A673 (cell line): ENCODE results near the gene CST1.

Source experiments
- EZH2 ChIP-seq: fragments of 200-600 bp; sonication (generic); IDR thresholded peaks from 2 replicates; pipeline ENCODE4 v1.6.1; 2017; ENCODE audit warnings: borderline replicate concordance, low read depth, mild to moderate bottlenecking, mixed read lengths, antibody characterized with exemption, low read length; ENCODE audit not compliant: poor library complexity, severe bottlenecking
- TF ChIP-seq, protein P1 (sequence below): fragments of 300-800, 200-600 bp; sonication (generic); conservative IDR thresholded peaks from 2 replicates; pipeline ENCODE4 v1.5.1; 2017; ENCODE audit warnings: low read depth, mild to moderate bottlenecking, antibody characterized with exemption, low read length, moderate library complexity, mixed read lengths

DNA sequence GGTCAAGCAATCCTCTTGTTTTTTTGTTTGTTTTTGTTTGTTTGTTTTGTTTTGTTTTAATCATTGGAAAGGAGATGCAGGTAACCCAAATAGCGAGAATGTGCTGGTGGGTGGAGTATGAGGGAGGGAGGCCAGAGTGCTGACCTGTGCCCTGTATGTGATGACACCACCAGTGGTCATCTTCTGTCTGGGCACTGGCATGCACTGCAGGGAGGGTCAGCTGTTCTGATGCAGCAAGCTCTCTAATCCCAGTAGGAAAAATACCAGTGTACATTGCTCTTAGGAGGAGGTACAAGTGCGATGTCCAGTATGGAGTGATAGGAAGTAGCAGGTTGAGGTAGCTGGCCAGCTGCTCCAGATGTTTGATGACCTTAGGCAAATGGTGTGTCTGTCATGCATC is 2.9 kb upstream of the CST1 start:
- TF ChIP-seq, protein P1, sequence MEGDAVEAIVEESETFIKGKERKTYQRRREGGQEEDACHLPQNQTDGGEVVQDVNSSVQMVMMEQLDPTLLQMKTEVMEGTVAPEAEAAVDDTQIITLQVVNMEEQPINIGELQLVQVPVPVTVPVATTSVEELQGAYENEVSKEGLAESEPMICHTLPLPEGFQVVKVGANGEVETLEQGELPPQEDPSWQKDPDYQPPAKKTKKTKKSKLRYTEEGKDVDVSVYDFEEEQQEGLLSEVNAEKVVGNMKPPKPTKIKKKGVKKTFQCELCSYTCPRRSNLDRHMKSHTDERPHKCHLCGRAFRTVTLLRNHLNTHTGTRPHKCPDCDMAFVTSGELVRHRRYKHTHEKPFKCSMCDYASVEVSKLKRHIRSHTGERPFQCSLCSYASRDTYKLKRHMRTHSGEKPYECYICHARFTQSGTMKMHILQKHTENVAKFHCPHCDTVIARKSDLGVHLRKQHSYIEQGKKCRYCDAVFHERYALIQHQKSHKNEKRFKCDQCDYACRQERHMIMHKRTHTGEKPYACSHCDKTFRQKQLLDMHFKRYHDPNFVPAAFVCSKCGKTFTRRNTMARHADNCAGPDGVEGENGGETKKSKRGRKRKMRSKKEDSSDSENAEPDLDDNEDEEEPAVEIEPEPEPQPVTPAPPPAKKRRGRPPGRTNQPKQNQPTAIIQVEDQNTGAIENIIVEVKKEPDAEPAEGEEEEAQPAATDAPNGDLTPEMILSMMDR = no peak
- TF ChIP-seq EZH2 = no peak
